LNCaP clone FGC (cell line): ENCODE results near the gene NR1I2.

Experiments used
- DNase-seq: peaks from one replicate; pipeline ENCODE4 v3.0.0-alpha.2; 2011; ENCODE audit warnings: low read depth
- H3K4me3 ChIP-seq: 2 replicates; pipeline ENCODE4 v1.5.1; 2011; ENCODE audit warnings: mild to moderate bottlenecking, low read depth, low read length, control low read depth
- CTCF ChIP-seq: IDR thresholded peaks from 2 replicates; pipeline ENCODE4 v1.5.1; 2012; ENCODE audit warnings: mild to moderate bottlenecking; ENCODE audit not compliant: control insufficient read depth, insufficient read depth; ENCODE audit errors: extremely low read depth

NR1I2 gene

GRCh38 chr3:119778176-119778575 lies 3.7 kb upstream of the NR1I2 start:
- DNase-seq: no peak
- no peak overlapping the region for H3K4me3 ChIP-seq

GRCh38 chr3:119778811-119779210 lies 3.1 kb upstream of the NR1I2 start:
- no peak for TF ChIP-seq CTCF
- no peak for DNase-seq
- H3K4me3 ChIP-seq: no peak overlapping the region

More at GRCh38 chr3:119778176-119778575, 3.7 kb upstream of the NR1I2 start:
- no peak for TF ChIP-seq CTCF

GRCh38 chr3:119779731-119780383 lies 2.0 kb upstream of the NR1I2 start:
- no peak overlapping the region for H3K4me3 ChIP-seq
- no peak for DNase-seq
- no peak for TF ChIP-seq CTCF

GRCh38 chr3:119782460-119782859 lies 559 bp downstream of the NR1I2 start:
- no peak overlapping the region for H3K4me3 ChIP-seq
- DNase-seq: no peak
- TF ChIP-seq CTCF: no peak

GRCh38 chr3:119783255-119783654 lies 1.4 kb downstream of the NR1I2 start:
- no peak for DNase-seq
- no peak for TF ChIP-seq CTCF

GRCh38 chr3:119783883-119784282 lies 2.0 kb downstream of the NR1I2 start:
- DNase-seq: no peak
- no peak overlapping the region for H3K4me3 ChIP-seq
- TF ChIP-seq CTCF: no peak

More at GRCh38 chr3:119783255-119783654, 1.4 kb downstream of the NR1I2 start:
- no peak overlapping the region for H3K4me3 ChIP-seq

- no peak for TF ChIP-seq CTCF
- H3K4me3 ChIP-seq: no peak overlapping the region
- DNase-seq: peak; percentile 67
These were observed 4.5 kb downstream of the NR1I2 start for GRCh38 chr3:119786409-119786808.
